Measurements from ENCODE around the gene UBA6.
"Not testable (repeated sequence)": the region's sequence is repeated elsewhere in the genome, so short reads cannot be mapped to it uniquely, and the experiment has no call there.

GRCh38 chr4:67730511-67730910, 29.6 kb upstream of the UBA6 start:
- not testable (repeated sequence) for TF ChIP-seq CTCF (conservative IDR thresholded peaks at IDR 0.05; ENCODE audit: low read length); EZH2phosphoT487 (IDR thresholded peaks at IDR 0.05; ENCODE audit: borderline replicate concordance)
